ENCODE measurements around the gene RPL34. TPM values are rescaled to one million over a fixed set of nuclear protein-coding genes. Genes with fewer than 3 reads are reported as not detected.
A peak's percentile ranks its signal among the peaks of the same experiment; 100 is the strongest.
"Not testable (repeated sequence)": the region's sequence is repeated elsewhere in the genome, so short reads cannot be mapped to it uniquely, and the experiment has no call there.

The RPL34 gene
- 1,287 TPM for polyA plus RNA-seq (2013, experiment 1 of 2; ENCODE audit: insufficient read length)
- 1,356 TPM for polyA plus RNA-seq (2013, experiment 2 of 2; ENCODE audit: insufficient read length)

- DNase-seq = peak; percentile 99
These were observed at the start of gene RPL34 for GRCh38 chr4:108620101-108620932. Gene RPL34 (plus strand): TSS chr4:108620576. CDS start chr4:108621960, 1,384 bp downstream.

- DNase-seq = peak; percentile 78
These were observed 49.3 kb upstream of the RPL34 start for GRCh38 chr4:108570993-108571569.

GRCh38 chr4:108574402-108574801 lies 46.0 kb upstream of the RPL34 start:
- no peak for DNase-seq

GRCh38 chr4:108581083-108581482 lies 39.3 kb upstream of the RPL34 start:
- DNase-seq = no peak

- no peak for DNase-seq
These were observed 33.6 kb upstream of the RPL34 start for GRCh38 chr4:108586778-108587177.

- DNase-seq = no peak
These were observed 31.5 kb upstream of the RPL34 start for GRCh38 chr4:108588878-108589277.

GRCh38 chr4:108589961-108590360 lies 30.4 kb upstream of the RPL34 start:
- no peak for DNase-seq

GRCh38 chr4:108590776-108591175 lies 29.6 kb upstream of the RPL34 start:
- DNase-seq = no peak

- DNase-seq = no peak
These were observed 27.7 kb upstream of the RPL34 start for GRCh38 chr4:108592674-108592986.

- DNase-seq = not testable (repeated sequence)
These were observed 26.1 kb upstream of the RPL34 start for GRCh38 chr4:108594296-108594695.

GRCh38 chr4:108596344-108596743 lies 24.0 kb upstream of the RPL34 start:
- DNase-seq = peak; percentile 15

GRCh38 chr4:108601106-108601505 lies 19.3 kb upstream of the RPL34 start:
- DNase-seq = no peak

- DNase-seq = peak; percentile 14
These were observed 18.8 kb upstream of the RPL34 start for GRCh38 chr4:108601532-108601931.

- DNase-seq = no peak
These were observed 18.2 kb upstream of the RPL34 start for GRCh38 chr4:108602163-108602562.

- DNase-seq = no peak
These were observed 13.1 kb upstream of the RPL34 start for GRCh38 chr4:108607079-108607815.

- peak; percentile 43 for DNase-seq
These were observed 9.0 kb upstream of the RPL34 start for GRCh38 chr4:108611365-108611764.

- DNase-seq = no peak
These were observed 8.0 kb upstream of the RPL34 start for GRCh38 chr4:108612365-108612764.

- DNase-seq = no peak
These were observed 840 bp upstream of the RPL34 start for GRCh38 chr4:108619372-108620100.

GRCh38 chr4:108620933-108621905 lies 843 bp downstream of the RPL34 start:
- no peak for DNase-seq

- no peak for DNase-seq
These were observed 1.6 kb downstream of the RPL34 start for GRCh38 chr4:108622022-108622421.

- DNase-seq = no peak
These were observed 2.5 kb downstream of the RPL34 start for GRCh38 chr4:108622828-108623227.

All from fibroblast of skin of abdomen (primary cell).